Measurements from ENCODE around the gene YKT6.

The YKT6 gene

GRCh38 chr7:44263326-44264082, 62.7 kb downstream of the YKT6 start:
- no peak overlapping the region for H3K4me3 ChIP-seq (ENCODE audit: low read depth, low read length)
- no peak for TF ChIP-seq CTCF (IDR thresholded peaks at IDR 0.05; ENCODE audit: low read depth, low read length)
